GM19035 (cell line): ENCODE results near the gene PCDHGA4.
"Not testable (repeated sequence)": the region's sequence is repeated elsewhere in the genome, so short reads cannot be mapped to it uniquely, and the experiment has no call there.

Experiments
- ATAC-seq: cut with Tn5 transposase; IDR thresholded peaks from one replicate; pipeline ENCODE4 v1.9.1; 2021; ENCODE audit not compliant: unreplicated experiment

The PCDHGA4 gene

GRCh38 chr5:141346017-141346416, 8.8 kb upstream of the PCDHGA4 start:
- ATAC-seq = not testable (repeated sequence)

- ATAC-seq = peak; percentile 92
These were observed 4.8 kb upstream of the PCDHGA4 start, which contains the start of gene PCDHGB1 for GRCh38 chr5:141349917-141350619. PCDHGB1 (plus strand) TSS chr5:141350099; CDS start chr5:141350261, 162 bp downstream.

DNA sequence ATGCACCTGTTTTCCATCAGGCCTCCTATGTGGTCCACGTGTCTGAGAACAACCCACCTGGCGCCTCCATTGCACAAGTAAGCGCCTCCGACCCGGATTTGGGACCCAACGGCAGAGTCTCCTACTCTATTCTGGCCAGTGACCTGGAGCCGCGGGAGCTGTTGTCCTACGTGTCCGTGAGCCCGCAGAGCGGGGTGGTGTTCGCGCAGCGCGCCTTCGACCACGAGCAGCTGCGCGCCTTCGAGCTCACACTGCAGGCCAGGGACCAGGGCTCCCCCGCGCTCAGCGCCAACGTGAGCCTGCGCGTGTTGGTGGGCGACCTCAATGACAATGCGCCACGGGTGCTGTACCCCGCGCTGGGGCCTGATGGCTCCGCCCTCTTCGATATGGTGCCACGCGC, 3.2 kb upstream of the PCDHGA4 start:
- no peak for ATAC-seq

DNA sequence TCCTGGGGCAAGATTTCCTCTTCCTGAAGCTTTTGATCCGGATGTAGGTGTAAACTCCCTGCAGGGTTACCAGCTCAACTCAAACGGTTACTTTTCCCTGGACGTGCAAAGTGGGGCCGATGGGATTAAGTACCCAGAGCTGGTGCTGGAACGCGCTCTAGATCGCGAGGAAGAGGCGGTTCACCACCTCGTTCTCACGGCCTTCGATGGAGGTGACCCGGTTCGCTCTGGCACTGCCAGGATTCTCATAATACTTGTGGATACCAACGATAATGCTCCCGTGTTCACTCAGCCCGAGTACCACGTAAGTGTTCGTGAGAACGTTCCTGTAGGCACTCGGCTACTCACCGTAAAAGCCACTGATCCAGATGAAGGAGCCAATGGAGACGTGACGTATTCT, 820 bp downstream of the PCDHGA4 start:
- no peak for ATAC-seq

- ATAC-seq = no peak
These were observed 1.3 kb downstream of the PCDHGA4 start for GRCh38 chr5:141356133-141356532.

DNA sequence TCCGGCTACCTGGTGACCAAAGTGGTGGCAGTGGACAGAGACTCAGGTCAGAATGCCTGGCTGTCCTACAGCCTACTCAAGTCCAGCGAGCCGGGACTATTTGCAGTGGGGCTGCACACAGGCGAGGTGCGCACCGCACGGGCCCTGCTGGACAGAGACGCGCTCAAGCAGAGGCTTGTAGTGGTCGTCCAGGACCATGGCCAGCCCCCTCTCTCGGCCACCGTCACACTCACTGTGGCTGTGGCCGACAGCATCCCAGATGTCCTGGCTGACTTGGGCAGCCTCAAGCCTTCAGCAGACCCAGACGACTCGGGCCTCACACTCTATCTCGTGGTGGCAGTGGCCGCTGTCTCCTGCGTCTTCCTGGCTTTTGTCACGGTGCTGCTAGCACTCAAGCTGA, 2.1 kb downstream of the PCDHGA4 start:
- ATAC-seq = no peak

DNA sequence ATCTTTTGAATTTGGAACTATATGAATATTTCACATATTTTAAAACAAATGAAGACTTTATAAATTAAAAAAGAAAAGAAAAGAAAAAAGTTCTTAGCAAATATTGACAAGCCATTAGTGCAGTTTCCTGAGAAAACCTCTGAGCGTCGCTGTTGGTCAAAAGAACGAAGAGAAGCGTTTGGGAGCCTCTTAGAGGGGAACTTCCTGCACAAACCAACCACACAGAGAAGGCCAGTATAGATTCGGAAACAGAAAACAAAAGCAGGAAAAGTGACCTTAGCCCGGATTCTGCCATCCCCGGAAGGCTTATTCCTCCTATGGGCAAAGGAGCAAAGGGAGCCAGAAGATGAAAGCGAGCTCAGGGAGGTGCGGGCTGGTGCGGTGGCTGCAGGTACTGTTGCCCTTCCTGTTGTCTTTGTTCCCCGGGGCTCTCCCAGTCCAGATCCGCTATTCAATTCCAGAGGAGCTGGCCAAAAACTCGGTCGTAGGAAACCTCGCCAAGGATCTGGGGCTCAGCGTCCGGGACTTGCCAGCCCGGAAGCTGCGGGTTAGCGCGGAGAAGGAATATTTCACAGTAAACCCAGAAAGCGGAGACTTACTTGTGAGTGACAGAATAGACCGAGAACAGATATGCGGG, 5.1 kb downstream of the PCDHGA4 start, which contains the start of gene PCDHGB2:
Gene PCDHGB2 (plus strand): TSS at position 205 of the 637 bp plus-strand sequence. CDS start 142 bp downstream, at position 347.
- ATAC-seq = peak; percentile 63

DNA sequence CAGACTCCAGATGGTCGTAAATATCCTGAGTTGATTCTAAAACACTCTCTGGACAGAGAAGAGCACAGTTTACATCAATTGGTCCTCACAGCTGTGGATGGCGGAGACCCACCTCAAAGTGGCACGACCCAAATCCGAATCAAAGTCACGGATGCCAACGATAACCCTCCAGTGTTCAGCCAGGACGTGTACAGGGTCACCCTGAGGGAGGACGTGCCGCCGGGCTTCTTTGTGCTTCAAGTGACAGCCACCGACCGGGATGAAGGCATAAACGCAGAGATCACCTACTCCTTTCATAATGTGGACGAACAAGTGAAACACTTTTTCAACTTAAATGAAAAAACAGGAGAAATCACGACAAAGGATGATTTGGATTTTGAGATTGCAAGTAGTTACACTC, 5.9 kb downstream of the PCDHGA4 start:
- no peak for ATAC-seq

- ATAC-seq = no peak
These were observed 7.9 kb downstream of the PCDHGA4 start for GRCh38 chr5:141362719-141363118.

- ATAC-seq = no peak
These were observed 9.3 kb downstream of the PCDHGA4 start, which contains the start of gene PCDHGA5 for GRCh38 chr5:141363952-141364660. PCDHGA5 (plus strand) TSS chr5:141364162; CDS start chr5:141364331, 169 bp downstream.

DNA sequence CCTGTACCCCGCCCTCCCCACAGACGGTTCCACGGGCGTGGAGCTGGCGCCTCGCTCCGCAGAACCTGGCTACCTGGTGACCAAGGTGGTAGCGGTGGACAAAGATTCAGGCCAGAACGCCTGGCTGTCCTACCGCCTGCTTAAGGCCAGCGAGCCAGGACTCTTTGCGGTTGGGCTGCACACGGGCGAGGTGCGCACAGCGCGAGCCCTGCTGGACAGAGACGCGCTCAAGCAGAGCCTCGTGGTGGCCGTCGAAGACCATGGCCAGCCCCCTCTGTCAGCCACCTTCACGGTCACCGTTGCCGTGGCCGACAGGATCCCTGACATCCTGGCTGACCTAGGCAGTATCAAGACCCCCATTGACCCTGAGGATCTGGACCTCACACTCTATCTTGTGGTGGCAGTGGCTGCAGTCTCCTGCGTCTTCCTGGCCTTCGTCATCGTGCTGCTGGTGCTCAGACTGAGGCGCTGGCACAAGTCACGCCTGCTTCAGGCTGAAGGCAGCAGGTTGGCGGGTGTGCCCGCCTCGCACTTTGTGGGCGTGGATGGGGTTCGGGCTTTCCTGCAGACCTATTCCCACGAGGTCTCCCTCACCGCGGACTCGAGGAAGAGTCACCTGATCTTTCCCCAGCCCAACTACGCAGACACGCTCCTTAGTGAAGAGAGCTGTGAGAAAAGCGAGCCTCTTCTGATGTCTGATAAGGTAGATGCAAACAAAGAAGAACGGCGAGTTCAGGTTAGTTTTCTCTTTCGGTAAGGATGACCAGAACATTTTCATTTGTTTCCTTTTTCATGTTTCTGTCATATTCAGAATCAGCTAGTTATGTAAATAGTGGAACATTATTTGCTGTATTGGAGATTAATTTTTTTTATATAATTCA, 11.4 kb downstream of the PCDHGA4 start:
- ATAC-seq = no peak

DNA sequence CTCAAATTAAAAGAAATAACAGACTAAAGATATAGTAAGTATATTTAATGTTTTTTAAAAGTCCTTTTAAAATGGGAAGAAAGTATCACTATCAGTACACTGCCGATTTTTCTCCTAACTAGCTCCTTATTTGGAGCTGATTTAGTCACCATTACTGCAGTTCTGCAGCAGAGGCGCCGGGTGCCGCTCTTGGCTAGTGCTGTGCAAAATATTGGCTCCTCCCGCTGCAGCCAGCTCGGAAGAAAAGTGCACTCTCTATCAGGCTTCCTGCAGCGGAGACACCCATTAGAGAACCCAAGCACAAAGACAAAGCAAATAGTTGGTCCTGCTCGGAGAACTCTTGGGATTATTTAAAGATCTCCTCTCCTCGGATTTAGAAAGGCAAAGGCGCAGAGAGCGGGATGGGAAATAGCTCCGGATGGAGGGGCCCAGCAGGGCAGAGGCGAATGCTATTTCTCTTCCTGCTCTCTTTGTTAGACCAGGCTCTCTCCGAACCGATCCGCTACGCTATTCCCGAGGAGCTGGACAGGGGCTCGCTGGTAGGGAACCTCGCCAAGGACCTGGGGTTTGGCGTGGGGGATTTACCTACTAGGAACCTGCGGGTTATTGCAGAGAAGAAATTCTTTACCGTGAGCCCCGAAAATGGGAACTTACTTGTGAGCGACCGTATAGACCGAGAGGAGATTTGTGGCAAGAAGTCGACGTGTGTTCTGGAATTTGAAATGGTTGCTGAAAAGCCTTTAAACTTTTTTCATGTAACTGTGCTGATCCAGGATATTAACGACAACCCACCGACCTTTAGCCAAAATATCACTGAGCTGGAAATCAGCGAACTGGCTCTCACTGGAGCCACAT, 15.4 kb downstream of the PCDHGA4 start, which contains the start of gene PCDHGB3:
Gene PCDHGB3 (plus strand): TSS at position 249 of the 855 bp plus-strand sequence. CDS start 153 bp downstream, at position 402.
- peak; percentile 95 for ATAC-seq

DNA sequence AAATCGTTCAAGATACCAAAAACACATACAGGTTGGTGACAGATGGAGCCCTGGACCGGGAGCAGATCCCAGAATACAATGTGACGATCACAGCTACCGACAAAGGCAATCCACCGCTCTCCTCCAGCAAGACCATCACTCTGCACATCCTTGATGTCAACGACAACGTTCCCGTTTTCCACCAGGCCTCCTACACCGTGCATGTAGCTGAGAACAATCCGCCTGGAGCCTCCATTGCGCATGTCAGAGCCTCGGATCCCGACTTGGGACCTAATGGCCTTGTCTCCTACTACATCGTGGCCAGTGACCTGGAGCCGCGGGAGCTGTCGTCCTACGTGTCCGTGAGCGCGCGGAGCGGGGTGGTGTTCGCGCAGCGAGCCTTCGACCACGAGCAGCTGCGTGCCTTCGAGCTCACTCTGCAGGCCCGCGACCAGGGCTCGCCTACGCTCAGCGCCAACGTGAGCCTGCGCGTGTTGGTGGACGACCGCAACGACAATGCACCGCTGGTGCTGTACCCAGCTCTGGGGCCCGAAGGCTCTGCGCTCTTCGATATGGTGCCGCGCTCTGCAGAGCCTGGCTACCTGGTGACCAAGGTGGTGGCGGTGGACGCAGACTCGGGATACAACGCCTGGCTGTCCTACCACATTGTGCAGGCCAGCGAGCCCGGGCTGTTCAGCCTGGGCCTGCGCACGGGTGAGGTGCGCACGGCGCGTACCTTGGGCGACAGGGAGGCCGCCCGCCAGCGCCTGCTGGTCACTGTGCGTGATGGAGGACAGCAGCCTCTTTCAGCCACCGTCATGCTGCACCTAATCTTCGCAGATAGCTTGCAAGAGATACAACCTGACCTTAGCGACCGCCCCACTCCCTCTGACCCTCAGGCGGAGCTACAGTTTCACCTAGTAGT, 17.0 kb downstream of the PCDHGA4 start:
- no peak for ATAC-seq

DNA sequence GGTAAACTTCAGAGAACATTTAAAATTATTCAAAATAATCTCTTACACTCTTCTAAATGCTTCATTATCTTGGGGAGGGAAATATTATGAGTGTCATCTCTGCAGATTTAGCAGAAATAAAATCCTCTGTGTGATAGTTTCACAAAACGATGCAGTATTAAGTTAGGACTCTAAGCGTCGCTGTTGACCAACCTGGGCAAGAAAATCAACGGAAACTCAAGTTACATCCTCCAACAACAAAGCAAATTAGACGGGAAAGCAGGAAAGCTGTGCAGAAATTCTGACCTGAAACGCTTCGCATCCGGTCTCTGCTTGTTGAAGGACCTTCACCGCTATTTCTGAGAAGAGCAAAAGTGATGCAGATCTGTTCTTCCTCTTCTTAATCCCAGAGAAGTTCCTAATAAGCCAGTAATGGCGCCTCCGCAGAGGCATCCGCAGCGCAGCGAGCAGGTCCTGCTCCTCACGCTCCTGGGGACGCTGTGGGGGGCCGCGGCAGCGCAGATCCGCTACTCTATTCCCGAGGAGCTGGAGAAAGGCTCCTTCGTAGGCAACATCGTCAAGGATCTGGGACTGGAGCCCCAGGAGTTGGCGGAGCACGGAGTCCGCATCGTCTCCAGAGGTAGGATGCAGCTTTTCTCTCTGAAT, 19.0 kb downstream of the PCDHGA4 start, which contains the start of gene PCDHGA6:
Gene PCDHGA6 (plus strand): TSS at position 219 of the 645 bp plus-strand sequence. CDS start 193 bp downstream, at position 412.
- no peak for ATAC-seq

- no peak for ATAC-seq
These were observed 19.8 kb downstream of the PCDHGA4 start for GRCh38 chr5:141374627-141375026.

GRCh38 chr5:141375444-141376155, 20.8 kb downstream of the PCDHGA4 start:
- ATAC-seq = not testable (repeated sequence)
